Astrocyte of the spinal cord (primary cell): ENCODE data around the gene COA5.

Source experiments
- DNase-seq: peaks from one replicate; pipeline ENCODE4 v3.0.0; 2011; ENCODE audit warnings: low read depth, low spot score
- H3K4me3 ChIP-seq: 2 replicates; pipeline ENCODE4 v1.5.1; 2011; ENCODE audit warnings: low read depth, mild to moderate bottlenecking, low read length, moderate library complexity
- CTCF ChIP-seq: IDR thresholded peaks from 2 replicates; pipeline ENCODE4 v1.5.1; 2012; ENCODE audit warnings: low read depth, mild to moderate bottlenecking, low read length, inconsistent platforms
- in situ Hi-C: cut with HindIII; loops from 2 replicates; pipeline ENCODE4 v1.10.0; 2017; ENCODE audit warnings: low sequenced_read_pairs

The COA5 gene

DNA sequence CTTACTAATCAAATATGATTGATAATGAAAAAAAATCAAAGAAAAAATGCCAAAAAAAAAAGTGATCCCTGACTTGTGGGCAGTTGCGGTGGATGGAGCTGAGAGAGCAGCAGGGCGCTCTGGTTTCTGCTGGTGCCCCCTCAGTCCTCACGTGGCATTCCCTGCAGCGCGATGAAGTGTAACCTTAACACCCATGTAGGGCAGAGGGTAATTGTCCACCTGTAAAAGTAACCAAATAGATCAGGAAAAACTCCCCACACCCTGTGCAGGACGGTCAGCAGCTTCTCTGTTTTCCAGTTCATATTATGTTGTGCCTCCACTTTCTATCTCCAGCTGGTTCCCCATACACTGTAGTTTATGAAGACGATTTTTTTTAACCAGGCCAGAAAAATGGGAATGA is 25.0 kb downstream of the COA5 start:
- TF ChIP-seq CTCF, result no peak
- no peak for DNase-seq
- H3K4me3 ChIP-seq, result no peak overlapping the region
- in situ Hi-C loops, result no loop called here

DNA sequence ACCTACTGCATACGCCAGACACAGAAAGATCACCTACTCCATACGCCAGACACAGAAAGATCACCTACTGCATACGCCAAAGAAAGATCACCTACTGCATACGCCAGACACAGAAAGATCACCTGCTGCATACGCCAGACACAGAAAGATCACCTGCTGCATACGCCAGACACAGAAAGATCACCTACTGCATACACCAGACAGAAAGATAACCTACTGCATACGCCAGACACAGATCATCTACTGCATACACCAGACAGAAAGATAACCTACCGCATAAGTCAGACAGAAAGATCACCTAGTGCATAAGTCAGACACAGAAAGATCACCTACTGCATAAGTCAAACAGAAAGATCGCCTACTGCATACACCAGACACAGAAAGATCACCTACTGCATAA is 25.8 kb downstream of the COA5 start:
- no peak for DNase-seq
- in situ Hi-C loops, result no loop called here
- no peak overlapping the region for H3K4me3 ChIP-seq
- TF ChIP-seq CTCF, result no peak

DNA sequence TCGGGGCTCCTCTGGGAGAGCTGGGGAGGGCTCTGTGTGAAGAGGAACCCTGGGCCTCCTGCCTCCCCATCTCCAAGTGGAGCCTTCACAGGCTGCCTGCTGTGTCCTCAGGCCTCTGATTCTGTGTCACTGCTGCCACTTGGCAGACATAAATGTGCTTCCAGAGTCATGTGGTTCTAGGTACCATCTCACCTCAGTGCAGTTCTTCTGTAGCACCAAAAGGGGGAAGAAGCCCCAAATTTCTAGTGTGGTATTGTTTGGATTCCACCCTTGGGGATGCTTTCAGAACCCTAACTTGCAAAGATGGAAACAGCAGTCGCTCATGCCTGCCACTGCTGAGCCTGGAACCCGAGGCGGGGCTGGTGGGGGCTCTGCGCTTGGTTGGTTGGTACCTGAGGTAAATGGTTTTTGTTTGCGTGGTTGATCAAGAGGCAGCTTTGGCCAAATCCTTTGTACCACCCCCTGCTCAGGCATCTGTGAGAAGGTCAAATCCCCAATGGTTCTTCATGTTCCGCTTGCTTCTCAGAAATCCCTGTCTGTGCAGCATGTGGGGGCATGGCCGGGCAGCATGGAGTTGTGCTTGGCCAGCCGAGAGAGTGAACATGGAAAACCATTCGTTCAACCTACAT is 27.5 kb downstream of the COA5 start:
- no peak for TF ChIP-seq CTCF
- in situ Hi-C loops, result no loop called here
- no peak for DNase-seq
- no peak overlapping the region for H3K4me3 ChIP-seq

DNA sequence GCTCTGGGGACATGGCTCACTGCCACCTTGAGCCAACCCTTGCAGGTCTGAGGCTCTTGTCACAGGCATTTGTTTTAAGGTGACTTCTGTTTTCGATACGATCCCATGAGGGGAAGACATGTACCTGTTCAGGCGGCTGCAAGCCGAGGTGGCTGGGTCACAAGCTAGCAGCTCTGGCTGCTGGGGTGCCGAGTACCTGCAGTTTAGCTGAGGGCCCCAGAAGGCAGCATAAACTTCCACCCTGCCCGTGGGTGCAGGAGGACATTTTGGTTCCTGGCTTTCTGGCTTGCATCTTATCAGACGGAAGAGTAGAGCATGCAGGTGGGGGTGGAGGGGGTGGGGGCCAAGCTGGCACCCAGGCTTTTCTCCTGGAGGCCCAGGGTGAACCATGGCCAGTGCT is 28.4 kb downstream of the COA5 start:
- in situ Hi-C loops, result no loop called here
- no peak for TF ChIP-seq CTCF

DNA sequence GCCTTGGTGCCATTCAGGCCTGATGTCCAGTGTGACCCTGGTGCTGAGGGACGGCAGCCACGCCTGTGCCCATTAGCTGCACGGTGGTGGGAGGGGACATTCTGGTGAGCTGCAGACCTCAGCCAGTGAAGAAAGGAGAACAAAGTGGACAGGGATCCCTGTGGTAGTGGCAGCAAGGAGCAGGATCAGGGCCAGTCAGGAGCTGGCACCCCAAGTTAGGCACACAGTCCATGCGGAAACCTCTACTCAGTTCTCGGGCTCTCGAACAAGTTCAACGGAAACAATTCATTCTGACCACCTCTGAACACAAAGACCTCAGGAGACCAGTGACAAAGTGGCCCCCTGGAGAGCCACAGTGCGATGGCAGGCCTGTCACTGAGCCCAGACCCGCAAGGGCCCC is 30.1 kb downstream of the COA5 start:
- no peak for TF ChIP-seq CTCF
- in situ Hi-C loops, result no loop called here
- DNase-seq, result no peak
- H3K4me3 ChIP-seq, result no peak overlapping the region

More for the DNA sequence above, 28.4 kb downstream of the COA5 start:
- no peak overlapping the region for H3K4me3 ChIP-seq
- DNase-seq, result no peak

DNA sequence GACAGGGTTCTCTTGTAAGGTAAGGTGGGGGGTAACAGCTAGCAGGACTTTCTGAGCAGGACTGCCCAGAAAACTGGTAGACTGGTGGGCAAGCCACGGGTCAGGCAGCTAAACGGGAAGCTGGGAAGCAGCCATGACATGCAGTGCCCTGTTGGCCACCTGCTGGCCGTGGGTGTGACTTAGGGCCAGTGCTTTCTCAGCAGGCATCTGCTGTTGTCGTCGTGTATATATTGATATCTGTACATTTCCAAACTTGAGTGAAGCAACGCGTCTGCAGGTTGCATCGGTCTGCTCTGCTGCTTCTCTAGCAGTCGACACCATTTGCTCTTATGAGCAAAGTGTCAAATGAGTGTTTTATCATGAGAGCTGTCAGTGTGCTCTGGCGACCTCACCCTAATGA is 31.0 kb downstream of the COA5 start:
- TF ChIP-seq CTCF, result peak; percentile 2
- no peak for DNase-seq
- no peak overlapping the region for H3K4me3 ChIP-seq
- in situ Hi-C loops, result no loop called here
